Panc1 (cell line): Measurements from ENCODE around the gene FRMPD2. TPM values are rescaled to one million over a fixed set of nuclear protein-coding genes. Genes with fewer than 3 reads are reported as not detected.

ENCODE experiments used
- ATAC-seq: fragments of 200-7000 bp; cut with Tn5 transposase; 2 replicates; pipeline ENCODE4 v1.9.1; 2020; ENCODE audit warnings: mild to moderate bottlenecking, moderate library complexity
- BruUV-seq: library from RNA; stranded (reverse); fragments of 400-500 nt; replicated peaks from 2 replicates; lab custom pipeline; 2021; lab: Mats Ljungman, UMichigan
- CTCF ChIA-PET: fragments of 300-600 bp; sonication (Branson Sonifier 250); formaldehyde crosslinking; loops from one replicate; lab custom pipeline; 2022; ENCODE audit warnings: antibody characterized with exemption; lab: Charles Lee
- POLR2A ChIA-PET: fragments of 300-600 bp; sonication (Branson Sonifier 250); formaldehyde crosslinking; loops from one replicate; lab custom pipeline; 2022; ENCODE audit warnings: antibody characterized with exemption; lab: Charles Lee
- DNase-seq: peaks from one replicate; pipeline ENCODE4 v3.0.0-alpha.2; 2010; ENCODE audit warnings: low read depth, low spot score
- H3K27ac ChIP-seq: 2 replicates; pipeline ENCODE4 v1.5.1; 2011; ENCODE audit warnings: mild to moderate bottlenecking, low read length, inconsistent platforms
- H3K27me3 ChIP-seq: fragments of 200-500 bp; sonication (Bioruptor generic); 2 replicates; pipeline ENCODE4 v1.6.0; 2014; ENCODE audit warnings: low read length, inconsistent platforms; ENCODE audit not compliant: control insufficient read depth, insufficient read depth
- H3K36me3 ChIP-seq: fragments of 200-500 bp; sonication (Bioruptor generic); 2 replicates; pipeline ENCODE4 v1.5.1; 2014; ENCODE audit warnings: inconsistent platforms, mild to moderate bottlenecking, low read length, moderate library complexity; ENCODE audit not compliant: control insufficient read depth, insufficient read depth
- H3K4me1 ChIP-seq: 2 replicates; pipeline ENCODE4 v1.5.1; 2011; ENCODE audit warnings: inconsistent platforms, mild to moderate bottlenecking, low read length, moderate library complexity; ENCODE audit not compliant: control insufficient read depth, insufficient read depth
- H3K4me3 ChIP-seq, 2 experiments: 2 replicates each; pipeline ENCODE4 v1.5.1; 2011 to 2012; ENCODE audit warnings: low read depth in 2 of 2, low read length in 2 of 2, mild to moderate bottlenecking in 2 of 2, inconsistent platforms in 1 of 2, moderate library complexity in 1 of 2
- H3K9me3 ChIP-seq: fragments of 200-500 bp; sonication (Bioruptor generic); 2 replicates; pipeline ENCODE4 v1.5.1; 2014; ENCODE audit warnings: low read depth, mild to moderate bottlenecking, inconsistent platforms, low read length, moderate library complexity; ENCODE audit not compliant: control insufficient read depth, insufficient read depth
- CTCF ChIP-seq: fragments of 450-650 bp; IDR thresholded peaks from 2 replicates; pipeline ENCODE4 v1.5.1; 2017; ENCODE audit warnings: mild to moderate bottlenecking
- POLR2AphosphoS5 ChIP-seq: IDR thresholded peaks from 2 replicates; pipeline ENCODE4 v1.6.1; 2012; ENCODE audit warnings: mild to moderate bottlenecking, low read depth, low read length, moderate library complexity
- SIN3A ChIP-seq: IDR thresholded peaks from 2 replicates; pipeline ENCODE4 v1.6.1; 2012; ENCODE audit warnings: low read depth, mild to moderate bottlenecking, low read length, moderate library complexity, borderline replicate concordance; ENCODE audit not compliant: insufficient read depth
- TCF7L2 ChIP-seq: IDR thresholded peaks from 2 replicates; pipeline ENCODE4 v1.6.1; 2011; ENCODE audit warnings: mild to moderate bottlenecking, low read depth, low read length, inconsistent platforms
- in situ Hi-C: cut with HindIII; loops from 2 replicates; pipeline ENCODE4 v1.10.0; 2016; ENCODE audit warnings: low sequenced_read_pairs, low pct_unique_long_range_greater_than_20kb
- intact Hi-C: fragments of 100-400 bp; cut with micrococcal nuclease; formaldehyde crosslinking; loops from one replicate; pipeline ENCODE4 v1.10.0; 2022; ENCODE audit not compliant: unreplicated experiment
- total RNA-seq: library from RNA; stranded (reverse); gene quantifications from one replicate; pipeline ENCODE4 v1.2.1, GENCODE V29; 2021; ENCODE audit not compliant: unreplicated experiment
- TF ChIP-seq, protein P1 (sequence below), 2 experiments: IDR thresholded peaks; 2 replicates each; pipeline ENCODE4 v1.6.1; 2011 to 2012; ENCODE audit warnings: low read depth in 2 of 2, control low read depth in 1 of 2, low read length in 1 of 2, mild to moderate bottlenecking in 1 of 2, moderate library complexity in 1 of 2; ENCODE audit not compliant: insufficient read depth in 1 of 2

Gene FRMPD2
- total RNA-seq, 1 experiment from 2014 or later: not detected

DNA sequence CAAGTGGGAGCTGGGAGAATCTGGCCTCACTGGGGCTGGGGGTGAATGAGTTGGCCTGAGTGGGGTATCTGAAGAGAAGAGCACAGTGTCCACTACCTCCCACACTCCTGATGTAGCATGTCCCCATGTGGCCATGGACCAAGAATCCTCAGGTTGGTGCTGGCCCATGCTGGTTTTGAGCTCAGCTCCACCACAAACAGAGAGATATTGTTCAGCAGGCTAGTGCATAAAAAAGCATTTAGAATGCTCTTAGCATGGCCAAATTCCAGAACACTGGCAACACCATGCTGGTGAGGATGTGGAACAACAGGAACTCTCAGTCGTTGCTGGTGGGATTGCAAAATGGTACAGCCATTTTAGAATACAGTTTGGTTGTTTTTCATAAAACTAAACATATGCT lies 61.4 kb downstream of the FRMPD2 start:
- H3K4me3 ChIP-seq: no peak overlapping the region
- ChIA-PET CTCF (no interaction called here), POLR2A (no interaction called here)
- TF ChIP-seq, protein P1, sequence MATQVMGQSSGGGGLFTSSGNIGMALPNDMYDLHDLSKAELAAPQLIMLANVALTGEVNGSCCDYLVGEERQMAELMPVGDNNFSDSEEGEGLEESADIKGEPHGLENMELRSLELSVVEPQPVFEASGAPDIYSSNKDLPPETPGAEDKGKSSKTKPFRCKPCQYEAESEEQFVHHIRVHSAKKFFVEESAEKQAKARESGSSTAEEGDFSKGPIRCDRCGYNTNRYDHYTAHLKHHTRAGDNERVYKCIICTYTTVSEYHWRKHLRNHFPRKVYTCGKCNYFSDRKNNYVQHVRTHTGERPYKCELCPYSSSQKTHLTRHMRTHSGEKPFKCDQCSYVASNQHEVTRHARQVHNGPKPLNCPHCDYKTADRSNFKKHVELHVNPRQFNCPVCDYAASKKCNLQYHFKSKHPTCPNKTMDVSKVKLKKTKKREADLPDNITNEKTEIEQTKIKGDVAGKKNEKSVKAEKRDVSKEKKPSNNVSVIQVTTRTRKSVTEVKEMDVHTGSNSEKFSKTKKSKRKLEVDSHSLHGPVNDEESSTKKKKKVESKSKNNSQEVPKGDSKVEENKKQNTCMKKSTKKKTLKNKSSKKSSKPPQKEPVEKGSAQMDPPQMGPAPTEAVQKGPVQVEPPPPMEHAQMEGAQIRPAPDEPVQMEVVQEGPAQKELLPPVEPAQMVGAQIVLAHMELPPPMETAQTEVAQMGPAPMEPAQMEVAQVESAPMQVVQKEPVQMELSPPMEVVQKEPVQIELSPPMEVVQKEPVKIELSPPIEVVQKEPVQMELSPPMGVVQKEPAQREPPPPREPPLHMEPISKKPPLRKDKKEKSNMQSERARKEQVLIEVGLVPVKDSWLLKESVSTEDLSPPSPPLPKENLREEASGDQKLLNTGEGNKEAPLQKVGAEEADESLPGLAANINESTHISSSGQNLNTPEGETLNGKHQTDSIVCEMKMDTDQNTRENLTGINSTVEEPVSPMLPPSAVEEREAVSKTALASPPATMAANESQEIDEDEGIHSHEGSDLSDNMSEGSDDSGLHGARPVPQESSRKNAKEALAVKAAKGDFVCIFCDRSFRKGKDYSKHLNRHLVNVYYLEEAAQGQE (IDR thresholded peaks at IDR 0.05; ENCODE audit: insufficient read depth in 1 of 2, low read depth in 2 of 2, low read length in 1 of 2): no peak
- TF ChIP-seq CTCF (no peak), SIN3A (no peak), TCF7L2 (no peak), POLR2AphosphoS5 (no peak)
- no peaks in the 10 kb centered on the region for H3K4me1 ChIP-seq
- H3K9me3 ChIP-seq: no peaks in the 10 kb centered on the region
- intact Hi-C loops (loop anchor here (10.0 kb wide), 1 partner anchor 72 kb away; no protein-coding TSS in a partner anchor), in situ Hi-C loops (no loop called here)
- no TSS peak for BruUV-seq
- ATAC-seq (no peak), DNase-seq (no peak)
- H3K36me3 ChIP-seq: no peaks in the 10 kb centered on the region
- H3K27me3 ChIP-seq: peaks cover 5% of the 10 kb centered on the region
- H3K27ac ChIP-seq: no peak overlapping the region

DNA sequence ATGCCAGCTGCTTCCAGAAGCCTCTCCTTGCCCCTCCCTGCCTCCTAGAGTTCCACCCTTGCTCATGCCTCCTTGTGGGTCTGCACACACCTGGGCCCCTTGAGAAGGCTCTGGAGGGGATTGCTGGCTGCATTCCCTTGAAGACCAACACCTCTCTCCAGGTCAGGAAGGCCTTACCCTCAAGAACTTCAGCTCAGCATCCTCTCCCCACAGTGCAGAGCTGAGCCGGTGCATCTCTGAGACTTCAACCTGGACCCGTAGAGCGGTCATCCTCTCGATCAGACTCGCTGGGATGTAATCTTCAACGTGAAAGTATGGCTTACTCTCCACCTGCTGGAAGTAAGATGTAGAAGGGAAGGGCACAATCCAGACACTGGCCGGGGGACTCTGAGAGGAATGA lies 62.7 kb downstream of the FRMPD2 start:
- H3K27me3 ChIP-seq: peaks cover 5% of the 10 kb centered on the region
- DNase-seq (no peak), ATAC-seq (no peak)
- in situ Hi-C loops: no loop called here
- H3K36me3 ChIP-seq: no peaks in the 10 kb centered on the region
- no peaks in the 10 kb centered on the region for H3K4me1 ChIP-seq
- no peak overlapping the region for H3K4me3 ChIP-seq
- no peaks in the 10 kb centered on the region for H3K9me3 ChIP-seq
- ChIA-PET CTCF (no interaction called here), POLR2A (no interaction called here)
- intact Hi-C loops: loop anchor here (10.0 kb wide), 1 partner anchor 73 kb away; no protein-coding TSS in a partner anchor
- H3K27ac ChIP-seq: no peak overlapping the region
- no peak for TF ChIP-seq SIN3A
- TF ChIP-seq, protein P1 (IDR thresholded peaks at IDR 0.05; ENCODE audit: insufficient read depth in 1 of 2, low read depth in 2 of 2, low read length in 1 of 2): no peak
- TF ChIP-seq POLR2AphosphoS5: no peak
- TF ChIP-seq CTCF: no peak
- TF ChIP-seq TCF7L2: no peak
- BruUV-seq: no TSS peak
